MM.1S (cell line): ENCODE results near the gene FBXW7.
"Not testable (repeated sequence)": the region's sequence is repeated elsewhere in the genome, so short reads cannot be mapped to it uniquely, and the experiment has no call there.

ENCODE experiments used
- EZH2 ChIP-seq: fragments of 300-600 bp; sonication (generic); optimal IDR thresholded peaks from 2 replicates; pipeline ENCODE3; 2017; ENCODE audit warnings: low read depth, mild to moderate bottlenecking, antibody characterized with exemption, low read length, mixed read lengths
- EZH2phosphoT487 ChIP-seq: fragments of 300-600 bp; sonication (generic); IDR thresholded peaks from 2 replicates; pipeline ENCODE4 v1.6.1; 2018; ENCODE audit warnings: antibody characterized with exemption, low read length
- TF ChIP-seq, protein P1 (sequence below): fragments of 300-600 bp; sonication (generic); IDR thresholded peaks from 2 replicates; pipeline ENCODE4 v1.5.1; 2016; ENCODE audit warnings: antibody characterized with exemption, low read length, mixed read lengths

DNA sequence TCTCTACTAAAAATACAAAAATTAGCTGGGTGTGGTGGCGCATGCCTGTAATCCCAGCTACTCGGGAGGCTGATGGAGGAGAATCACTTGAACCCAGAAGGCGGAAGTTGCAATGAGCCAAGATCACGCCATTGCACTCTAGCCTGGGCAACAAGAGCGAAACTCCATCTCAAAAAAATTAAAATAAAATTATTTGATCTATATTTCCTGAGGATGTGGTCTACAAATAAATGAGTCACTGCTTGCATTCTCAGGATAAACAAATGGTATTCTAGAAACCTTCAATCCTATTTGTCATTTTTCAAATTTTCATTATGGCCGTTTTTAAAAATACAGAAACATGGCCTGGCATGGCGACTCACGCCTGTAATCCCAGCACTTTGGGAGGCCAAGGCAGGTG, 8.6 kb upstream of the FBXW7 start:
- TF ChIP-seq, protein P1, sequence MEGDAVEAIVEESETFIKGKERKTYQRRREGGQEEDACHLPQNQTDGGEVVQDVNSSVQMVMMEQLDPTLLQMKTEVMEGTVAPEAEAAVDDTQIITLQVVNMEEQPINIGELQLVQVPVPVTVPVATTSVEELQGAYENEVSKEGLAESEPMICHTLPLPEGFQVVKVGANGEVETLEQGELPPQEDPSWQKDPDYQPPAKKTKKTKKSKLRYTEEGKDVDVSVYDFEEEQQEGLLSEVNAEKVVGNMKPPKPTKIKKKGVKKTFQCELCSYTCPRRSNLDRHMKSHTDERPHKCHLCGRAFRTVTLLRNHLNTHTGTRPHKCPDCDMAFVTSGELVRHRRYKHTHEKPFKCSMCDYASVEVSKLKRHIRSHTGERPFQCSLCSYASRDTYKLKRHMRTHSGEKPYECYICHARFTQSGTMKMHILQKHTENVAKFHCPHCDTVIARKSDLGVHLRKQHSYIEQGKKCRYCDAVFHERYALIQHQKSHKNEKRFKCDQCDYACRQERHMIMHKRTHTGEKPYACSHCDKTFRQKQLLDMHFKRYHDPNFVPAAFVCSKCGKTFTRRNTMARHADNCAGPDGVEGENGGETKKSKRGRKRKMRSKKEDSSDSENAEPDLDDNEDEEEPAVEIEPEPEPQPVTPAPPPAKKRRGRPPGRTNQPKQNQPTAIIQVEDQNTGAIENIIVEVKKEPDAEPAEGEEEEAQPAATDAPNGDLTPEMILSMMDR, result not testable (repeated sequence)
- TF ChIP-seq EZH2, EZH2phosphoT487: not testable (repeated sequence)
